Activated naive CD8-positive, alpha-beta T cell treated with anti-CD3 and anti-CD28 coated beads, Interleukin-2, amount 50 U/mL, for 24 hours (primary cell): ENCODE data around the gene LMBR1.
"Not testable (repeated sequence)": the region's sequence is repeated elsewhere in the genome, so short reads cannot be mapped to it uniquely, and the experiment has no call there.

ENCODE experiments used
- ATAC-seq: fragments of 150-1000 bp; cut with Tn5 transposase; one replicate; pipeline ENCODE4 v1.10.0; 2021
- DNase-seq: peaks from one replicate; pipeline ENCODE4 v3.0.0; 2021
- H3K27ac Mint-ChIP-seq: one replicate; pipeline ENCODE4 v1.8.0; 2021; ENCODE audit warnings: mild to moderate bottlenecking, mixed read lengths
- H3K27me3 Mint-ChIP-seq: one replicate; pipeline ENCODE4 v1.8.0; 2021; ENCODE audit warnings: mixed read lengths
- H3K36me3 Mint-ChIP-seq: one replicate; pipeline ENCODE4 v1.8.0; 2021; ENCODE audit warnings: low read depth, mixed read lengths
- H3K4me1 Mint-ChIP-seq: one replicate; pipeline ENCODE4 v1.8.0; 2021; ENCODE audit warnings: mixed read lengths
- H3K4me3 Mint-ChIP-seq: one replicate; pipeline ENCODE4 v1.8.0; 2021; ENCODE audit warnings: mild to moderate bottlenecking, moderate library complexity, mixed read lengths
- H3K9me3 Mint-ChIP-seq: one replicate; pipeline ENCODE4 v1.8.0; 2021; ENCODE audit warnings: mixed read lengths

LMBR1 gene

DNA sequence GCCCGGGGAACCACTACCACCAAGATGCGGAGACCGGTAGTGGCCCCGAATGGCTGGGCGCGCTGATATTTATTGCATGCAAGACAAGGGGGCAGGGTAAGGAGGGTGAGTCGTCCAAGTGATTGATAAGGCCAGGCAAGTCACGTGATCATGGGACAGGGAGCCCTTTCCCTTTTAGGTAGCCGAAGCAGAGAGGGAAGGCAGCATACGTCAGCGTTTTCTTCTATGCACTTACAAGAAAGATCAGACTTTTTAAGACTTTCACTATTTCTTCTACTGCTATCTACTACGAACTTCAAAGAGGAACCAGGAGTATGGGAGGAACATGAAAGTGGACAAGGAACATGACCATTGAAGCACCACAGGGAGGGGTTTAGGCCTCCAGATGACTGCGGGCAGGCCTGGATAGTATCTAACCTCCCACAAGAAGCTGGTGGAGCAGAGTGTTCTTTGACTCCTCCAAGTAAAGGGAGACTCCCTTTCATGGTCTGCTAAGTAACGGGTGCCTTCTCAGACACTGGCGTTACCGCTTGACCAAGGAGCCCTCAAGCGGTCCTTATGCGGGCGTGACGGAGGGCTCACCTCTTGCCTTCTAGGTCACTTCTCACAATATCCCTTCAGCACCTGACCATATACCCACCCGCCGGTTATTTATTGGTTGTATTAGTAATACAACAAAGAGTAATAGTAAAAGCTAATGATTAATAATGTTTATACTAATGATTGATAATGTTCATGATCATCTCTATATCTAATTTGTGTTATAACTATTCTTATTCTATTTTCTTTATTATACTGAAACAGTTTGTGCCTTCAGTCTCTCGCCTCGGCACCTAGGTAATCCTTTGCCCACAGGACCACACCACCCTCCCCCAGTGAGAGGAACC lies 27.7 kb upstream of the LMBR1 start:
- not testable (repeated sequence) for H3K27ac Mint-ChIP-seq

GRCh38 chr7:156920076-156920475 lies 27.1 kb upstream of the LMBR1 start:
- peaks cover 38% of the 10 kb centered on the region for H3K4me1 Mint-ChIP-seq
- ATAC-seq, result no peak
- no peak overlapping the region for H3K4me3 Mint-ChIP-seq
- H3K27ac Mint-ChIP-seq, result no peak overlapping the region
- no peaks in the 10 kb centered on the region for H3K9me3 Mint-ChIP-seq
- no peaks in the 10 kb centered on the region for H3K36me3 Mint-ChIP-seq
- no peak for DNase-seq
- peaks cover 44% of the 10 kb centered on the region for H3K27me3 Mint-ChIP-seq

More for the DNA sequence above, 27.7 kb upstream of the LMBR1 start:
- not testable (repeated sequence) for ATAC-seq, DNase-seq, H3K36me3 Mint-ChIP-seq, H3K9me3 Mint-ChIP-seq, H3K4me3 Mint-ChIP-seq
- Mint-ChIP-seq H3K27me3 (peaks cover 42% of the 10 kb centered on the region), H3K4me1 (peaks cover 38% of the 10 kb centered on the region)

GRCh38 chr7:156919132-156919713 lies 26.2 kb upstream of the LMBR1 start:
- Mint-ChIP-seq H3K27me3 (peaks cover 40% of the 10 kb centered on the region), H3K9me3 (no peaks in the 10 kb centered on the region), H3K4me1 (peaks cover 34% of the 10 kb centered on the region), H3K4me3 (no peak overlapping the region), H3K27ac (no peak overlapping the region), H3K36me3 (no peaks in the 10 kb centered on the region)
- DNase-seq, result no peak
- ATAC-seq, result no peak

GRCh38 chr7:156918635-156919034 lies 25.7 kb upstream of the LMBR1 start:
- Mint-ChIP-seq H3K4me1 (peaks cover 30% of the 10 kb centered on the region), H3K27ac (no peak overlapping the region), H3K4me3 (no peak overlapping the region), H3K36me3 (no peaks in the 10 kb centered on the region), H3K9me3 (no peaks in the 10 kb centered on the region), H3K27me3 (peaks cover 36% of the 10 kb centered on the region)
- DNase-seq (no peak), ATAC-seq (no peak)

DNA sequence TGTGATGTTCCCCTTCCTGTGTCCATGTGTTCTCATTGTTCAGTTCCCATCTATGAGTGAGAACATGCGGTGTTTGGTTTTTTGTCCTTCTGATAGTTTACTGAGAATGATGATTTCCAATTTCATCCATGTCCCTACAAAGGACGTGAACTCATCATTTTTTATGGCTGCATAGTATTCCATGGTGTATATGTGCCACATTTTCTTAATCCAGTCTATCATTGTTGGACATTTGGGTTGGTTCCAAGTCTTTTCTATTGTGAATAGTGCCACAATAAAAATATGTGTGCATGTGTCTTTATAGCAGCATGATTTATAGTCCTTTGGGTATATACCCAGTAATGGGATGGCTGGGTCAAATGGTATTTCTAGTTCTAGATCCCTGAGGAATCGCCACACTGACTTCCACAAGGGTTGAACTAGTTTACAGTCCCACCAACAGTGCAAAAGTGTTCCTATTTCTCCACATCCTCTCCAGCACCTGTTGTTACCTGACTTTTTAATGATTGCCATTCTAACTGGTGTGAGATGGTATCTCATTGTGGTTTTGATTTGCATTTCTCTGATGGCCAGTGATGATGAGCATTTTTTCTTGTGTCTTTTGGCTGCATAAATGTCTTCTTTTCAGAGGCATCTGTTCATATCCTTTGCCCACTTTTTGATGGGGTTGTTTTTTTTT lies 16.7 kb upstream of the LMBR1 start:
- H3K9me3 Mint-ChIP-seq, H3K4me1 Mint-ChIP-seq, ATAC-seq, H3K27me3 Mint-ChIP-seq, H3K4me3 Mint-ChIP-seq, DNase-seq, H3K36me3 Mint-ChIP-seq, H3K27ac Mint-ChIP-seq: not testable (repeated sequence)

GRCh38 chr7:156907656-156908055 lies 14.7 kb upstream of the LMBR1 start:
- no peak overlapping the region for H3K4me3 Mint-ChIP-seq
- no peaks in the 10 kb centered on the region for H3K9me3 Mint-ChIP-seq
- peaks cover 7% of the 10 kb centered on the region for H3K27me3 Mint-ChIP-seq
- ATAC-seq (no peak), DNase-seq (no peak)
- H3K36me3 Mint-ChIP-seq, result no peaks in the 10 kb centered on the region
- H3K27ac Mint-ChIP-seq, result no peak overlapping the region
- peaks cover 18% of the 10 kb centered on the region for H3K4me1 Mint-ChIP-seq

GRCh38 chr7:156906200-156906649 lies 13.2 kb upstream of the LMBR1 start:
- no peaks in the 10 kb centered on the region for H3K36me3 Mint-ChIP-seq
- DNase-seq, result no peak
- peaks cover 3% of the 10 kb centered on the region for H3K27me3 Mint-ChIP-seq
- no peak overlapping the region for H3K27ac Mint-ChIP-seq
- peaks cover 26% of the 10 kb centered on the region for H3K4me1 Mint-ChIP-seq
- H3K9me3 Mint-ChIP-seq, result peaks cover 4% of the 10 kb centered on the region
- no peak overlapping the region for H3K4me3 Mint-ChIP-seq
- no peak for ATAC-seq

DNA sequence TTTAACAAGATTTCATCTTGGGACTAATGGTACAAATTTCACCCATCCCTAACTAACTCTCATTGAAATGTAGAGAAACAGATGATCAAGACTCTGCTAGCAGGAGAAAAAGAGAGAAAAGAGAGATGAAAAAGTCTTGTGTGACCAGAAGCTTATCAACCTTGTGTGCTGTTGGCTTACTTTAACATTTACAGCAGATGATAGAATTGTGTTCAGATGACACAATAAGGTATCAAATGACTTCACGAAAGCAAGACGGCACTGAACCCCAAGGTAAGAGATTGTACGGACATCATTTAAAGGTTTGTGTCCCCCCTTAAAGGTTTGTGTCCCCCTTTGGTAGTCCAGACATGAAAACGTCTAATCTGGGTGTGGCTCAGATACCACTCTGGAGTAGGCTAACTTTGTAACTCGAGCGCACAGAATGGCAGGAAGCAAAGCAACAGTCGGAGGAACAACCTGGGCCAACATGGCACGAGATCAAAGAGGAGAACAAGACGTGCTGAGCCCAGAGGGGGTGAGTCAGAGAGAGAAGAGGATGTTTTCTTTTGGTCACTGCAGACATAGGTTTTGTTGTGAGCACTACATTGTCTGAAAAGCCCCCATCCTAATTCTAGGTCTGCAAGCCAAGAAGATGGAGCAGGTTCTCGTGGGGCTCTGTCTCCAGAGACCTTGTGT lies 10.4 kb upstream of the LMBR1 start:
- Mint-ChIP-seq H3K4me3 (no peak overlapping the region), H3K9me3 (peaks cover 4% of the 10 kb centered on the region), H3K27me3 (peaks cover 5% of the 10 kb centered on the region), H3K27ac (no peak overlapping the region), H3K4me1 (peaks cover 21% of the 10 kb centered on the region), H3K36me3 (no peaks in the 10 kb centered on the region)
- DNase-seq (peak; percentile 14), ATAC-seq (peak; percentile 75)

DNA sequence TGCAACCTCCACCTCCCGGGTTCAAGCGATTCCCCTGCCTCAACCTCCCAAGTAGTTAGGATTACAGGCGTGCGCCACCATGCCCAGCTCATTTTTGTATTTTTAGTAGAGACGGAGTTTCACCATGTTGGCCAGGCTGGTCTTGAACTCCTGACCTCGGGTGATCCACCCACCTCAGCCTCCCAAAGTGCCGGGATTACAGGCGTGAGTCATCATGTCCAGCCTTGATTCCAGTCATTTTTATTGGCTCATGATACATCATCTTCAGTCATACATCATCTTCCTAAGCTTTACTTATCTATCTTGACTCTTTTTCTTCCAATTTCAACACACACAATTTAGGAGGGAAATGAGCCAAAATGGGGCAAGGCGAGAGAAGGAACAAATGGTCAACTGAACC lies 7.1 kb upstream of the LMBR1 start:
- not testable (repeated sequence) for DNase-seq, H3K27me3 Mint-ChIP-seq, H3K9me3 Mint-ChIP-seq, H3K27ac Mint-ChIP-seq, ATAC-seq, H3K36me3 Mint-ChIP-seq, H3K4me3 Mint-ChIP-seq
- H3K4me1 Mint-ChIP-seq, result peaks cover 39% of the 10 kb centered on the region

DNA sequence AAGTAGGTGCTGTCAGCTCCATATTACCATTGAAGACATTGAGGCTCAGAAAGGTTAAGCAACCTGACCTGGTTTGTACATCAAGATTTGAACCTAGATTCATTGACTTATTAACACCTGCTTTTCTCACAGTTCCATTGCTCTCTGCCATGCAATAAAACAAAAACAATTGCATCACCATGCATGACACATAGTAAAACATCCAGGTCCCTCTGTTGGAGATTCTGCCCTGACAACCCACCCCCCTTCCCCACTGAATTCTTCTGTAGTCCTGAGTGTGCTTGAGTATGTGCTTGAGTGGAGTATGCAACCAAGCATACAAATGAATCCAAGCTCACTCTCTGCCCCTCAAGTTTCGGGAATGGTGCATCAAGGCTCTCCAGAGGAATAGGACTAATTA lies 6.0 kb upstream of the LMBR1 start:
- Mint-ChIP-seq H3K4me1 (peaks cover 48% of the 10 kb centered on the region), H3K9me3 (peaks cover 4% of the 10 kb centered on the region), H3K27ac (no peak overlapping the region), H3K4me3 (no peak overlapping the region), H3K27me3 (peaks cover 5% of the 10 kb centered on the region), H3K36me3 (no peaks in the 10 kb centered on the region)
- DNase-seq (no peak), ATAC-seq (no peak)

- peaks cover 5% of the 10 kb centered on the region for H3K27me3 Mint-ChIP-seq
- H3K4me3 Mint-ChIP-seq, result no peak overlapping the region
- H3K9me3 Mint-ChIP-seq, result peaks cover 4% of the 10 kb centered on the region
- H3K36me3 Mint-ChIP-seq, result no peaks in the 10 kb centered on the region
- DNase-seq (no peak), ATAC-seq (no peak)
- peaks cover 42% of the 10 kb centered on the region for H3K4me1 Mint-ChIP-seq
- no peak overlapping the region for H3K27ac Mint-ChIP-seq
Observed at GRCh38 chr7:156897673-156898072, 4.7 kb upstream of the LMBR1 start.

DNA sequence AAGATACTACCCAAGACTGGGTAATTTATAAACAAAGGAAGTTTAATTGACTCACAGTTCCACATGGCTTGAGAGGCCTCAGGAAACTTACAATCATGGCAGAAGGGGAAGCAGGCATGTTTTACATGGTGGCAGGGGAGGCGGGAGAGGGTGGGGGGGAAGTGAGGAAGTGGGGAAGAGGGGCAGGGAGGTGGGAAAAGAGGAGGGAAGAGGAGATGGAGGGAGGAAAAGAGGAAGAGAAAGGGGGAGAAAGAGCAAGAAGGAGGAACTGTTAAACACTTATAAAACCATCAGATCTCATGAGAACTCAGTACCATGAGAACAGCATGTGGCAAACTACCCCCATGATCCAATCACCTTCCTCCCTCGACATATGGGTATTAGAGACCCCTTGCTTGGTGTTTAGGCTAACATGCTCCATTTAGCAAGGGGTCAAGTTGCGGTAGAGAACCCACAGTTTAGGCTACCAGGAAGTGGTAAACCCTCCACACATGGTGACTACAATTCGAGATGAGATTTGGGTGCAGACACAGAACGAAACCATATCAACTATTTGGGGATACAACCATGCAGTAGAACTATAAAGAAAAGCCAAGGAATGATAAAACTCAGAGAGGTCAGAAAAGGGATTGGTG lies 3.5 kb upstream of the LMBR1 start:
- Mint-ChIP-seq H3K27me3 (peaks cover 5% of the 10 kb centered on the region), H3K9me3 (no peaks in the 10 kb centered on the region), H3K36me3 (no peaks in the 10 kb centered on the region), H3K4me1 (peaks cover 39% of the 10 kb centered on the region), H3K27ac (no peak overlapping the region), H3K4me3 (no peak overlapping the region)
- DNase-seq (no peak), ATAC-seq (no peak)

DNA sequence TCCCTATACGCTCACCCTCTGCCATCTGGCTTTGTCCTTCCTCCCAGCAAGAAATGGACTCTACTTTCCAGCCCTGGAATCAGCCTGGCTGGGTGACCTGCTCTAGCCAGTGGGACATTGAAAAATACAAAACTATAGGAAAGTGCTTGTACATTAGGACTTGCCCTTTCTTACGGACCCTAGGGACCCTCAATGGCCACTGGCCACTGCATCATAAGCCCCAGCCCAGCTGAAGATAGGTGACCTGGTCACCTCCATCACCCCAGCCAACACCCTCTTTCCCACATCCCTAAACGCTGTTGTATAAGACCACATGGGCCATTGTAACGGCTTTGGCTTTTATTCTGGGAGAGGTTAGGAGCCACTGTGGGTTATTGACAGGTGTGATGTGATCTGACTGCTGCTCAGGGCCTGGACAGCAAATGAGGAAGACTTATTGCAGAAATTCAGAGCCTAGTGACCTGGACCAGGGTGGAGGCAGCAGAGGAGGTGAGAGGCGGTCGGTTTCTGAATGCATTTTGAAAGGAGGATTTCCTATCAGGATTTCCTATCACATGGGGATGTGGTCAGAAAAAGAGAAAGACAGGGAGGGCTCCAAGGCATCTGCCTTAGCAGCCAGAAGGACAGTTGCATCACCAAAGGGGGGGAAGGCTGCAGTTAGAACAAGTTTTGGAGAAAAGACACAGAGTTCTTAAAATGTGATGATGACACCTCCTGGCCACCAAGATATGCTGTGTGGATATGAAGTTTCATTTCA lies 2.2 kb upstream of the LMBR1 start:
- Mint-ChIP-seq H3K4me1 (peaks cover 44% of the 10 kb centered on the region), H3K4me3 (no peak overlapping the region), H3K27me3 (peaks cover under 1% of the 10 kb centered on the region), H3K27ac (peak overlapping the region; percentile 23), H3K36me3 (peaks cover 4% of the 10 kb centered on the region), H3K9me3 (no peaks in the 10 kb centered on the region)
- ATAC-seq (no peak), DNase-seq (no peak)
